Measurements from ENCODE around the gene NUBPL.

- TF ChIP-seq GATA2 (IDR thresholded peaks at IDR 0.05; ENCODE audit: low read depth, low read length): no peak
- TF ChIP-seq GATA3 (IDR thresholded peaks at IDR 0.05; ENCODE audit: low read depth, low read length): no peak
Measured at GRCh38 chr14:31884238-31884637, 323.0 kb downstream of the NUBPL start.

Data from SH-SY5Y (cell line).